Testis (tissue), 2 donors: Measurements from ENCODE around the gene LDLRAD4.

Experiments
- CTCF ChIP-seq, 3 experiments: fragments of 450-650 bp in 2 of 3; fragments of 200-600 bp in 1 of 3; sonication (generic) in 1 of 3; IDR thresholded peaks; one replicate each; pipeline ENCODE4 v1.5.1; 2016 to 2019; ENCODE audit warnings: antibody characterized with exemption in 3 of 3, mild to moderate bottlenecking in 2 of 3, moderate library complexity in 1 of 3
- POLR2A ChIP-seq: fragments of 450-650 bp; IDR thresholded peaks from one replicate; pipeline ENCODE4 v1.6.1; 2017; ENCODE audit warnings: antibody characterized with exemption, mild to moderate bottlenecking, moderate library complexity

- TF ChIP-seq CTCF (IDR thresholded peaks at IDR 0.05) (peak in 2 of 3 experiments; percentile 13 to 20), POLR2A (no peak)
Measured at GRCh38 chr18:13558124-13558523, 339.6 kb downstream of the LDLRAD4 start.
